WERI-Rb-1 (cell line): Measurements from ENCODE around the gene CGB8.

ENCODE experiments used
- DNase-seq: peaks from one replicate; pipeline ENCODE4 v3.0.0-alpha.2; 2020
- H3K27ac ChIP-seq: fragments of 250-450 bp; sonication (Bioruptor Pico); 2 replicates; pipeline ENCODE4 v1.5.1; 2020; ENCODE audit warnings: mild to moderate bottlenecking, moderate library complexity
- H3K27me3 ChIP-seq: fragments of 250-450 bp; sonication (Bioruptor Pico); 2 replicates; pipeline ENCODE4 v1.5.1; 2021; ENCODE audit warnings: mild to moderate bottlenecking, low read depth, moderate library complexity; ENCODE audit not compliant: insufficient read depth, severe bottlenecking
- H3K36me3 ChIP-seq: fragments of 250-450 bp; sonication (Bioruptor Pico); 2 replicates; pipeline ENCODE4 v1.5.1; 2020; ENCODE audit warnings: mild to moderate bottlenecking, moderate library complexity
- H3K4me3 ChIP-seq: 2 replicates; pipeline ENCODE4 v1.5.1; 2011; ENCODE audit warnings: low read depth, mild to moderate bottlenecking, control low read depth, low read length
- H3K9me3 ChIP-seq: fragments of 250-450 bp; sonication (Bioruptor Pico); 2 replicates; pipeline ENCODE4 v1.5.1; 2021; ENCODE audit warnings: mild to moderate bottlenecking, moderate library complexity; ENCODE audit not compliant: severe bottlenecking
- CTCF ChIP-seq: IDR thresholded peaks from 2 replicates; pipeline ENCODE4 v1.5.1; 2011; ENCODE audit warnings: low read depth, mild to moderate bottlenecking, control low read depth, inconsistent platforms, low read length

The CGB8 gene

DNA sequence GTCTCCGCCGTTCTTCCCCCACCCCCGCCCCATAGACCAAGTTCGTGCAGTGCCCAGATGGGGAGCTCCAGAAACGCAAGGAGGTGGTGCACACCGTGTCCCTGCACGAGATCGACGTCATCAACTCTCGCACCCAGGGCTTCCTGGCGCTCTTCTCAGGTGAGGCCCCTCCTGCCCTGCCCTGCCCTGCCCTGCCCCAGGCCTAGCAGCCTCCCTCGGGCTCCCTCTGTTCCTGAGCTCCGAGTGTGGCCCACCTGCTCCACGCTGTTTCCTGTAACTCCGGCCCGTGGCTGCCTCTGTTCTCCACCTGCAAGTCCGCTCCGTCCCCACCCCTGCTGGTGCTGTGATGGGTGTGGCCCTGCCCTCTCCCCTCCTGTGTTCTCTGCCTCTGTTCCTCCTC, 38.5 kb downstream of the CGB8 start:
- TF ChIP-seq CTCF: no peak
- peaks cover 75% of the 10 kb centered on the region for H3K36me3 ChIP-seq
- no peak for DNase-seq

GRCh38 chr19:49009828-49010227, 39.1 kb downstream of the CGB8 start:
- Histone ChIP-seq H3K9me3 (no peaks in the 10 kb centered on the region), H3K36me3 (peaks cover 75% of the 10 kb centered on the region), H3K27me3 (no peaks in the 10 kb centered on the region), H3K4me3 (no peak overlapping the region), H3K27ac (no peak overlapping the region)
- no peak for TF ChIP-seq CTCF
- no peak for DNase-seq

More for the DNA sequence above, 38.5 kb downstream of the CGB8 start:
- H3K4me3 ChIP-seq: no peak overlapping the region
- H3K27ac ChIP-seq: no peak overlapping the region
- H3K27me3 ChIP-seq: no peaks in the 10 kb centered on the region
- H3K9me3 ChIP-seq: no peaks in the 10 kb centered on the region

GRCh38 chr19:49006905-49007304, 42.0 kb downstream of the CGB8 start:
- no peak overlapping the region for H3K27ac ChIP-seq
- H3K27me3 ChIP-seq: no peaks in the 10 kb centered on the region
- no peak overlapping the region for H3K4me3 ChIP-seq
- DNase-seq: no peak
- H3K9me3 ChIP-seq: no peaks in the 10 kb centered on the region
- no peak for TF ChIP-seq CTCF
- H3K36me3 ChIP-seq: peaks cover 77% of the 10 kb centered on the region

GRCh38 chr19:49004964-49005614, 43.8 kb downstream of the CGB8 start:
- H3K27ac ChIP-seq: no peak overlapping the region
- H3K4me3 ChIP-seq: no peak overlapping the region
- no peak for DNase-seq
- TF ChIP-seq CTCF: no peak
- H3K9me3 ChIP-seq: no peaks in the 10 kb centered on the region
- H3K27me3 ChIP-seq: no peaks in the 10 kb centered on the region
- peaks cover 68% of the 10 kb centered on the region for H3K36me3 ChIP-seq

GRCh38 chr19:49004133-49004532, 44.8 kb downstream of the CGB8 start:
- no peaks in the 10 kb centered on the region for H3K27me3 ChIP-seq
- H3K9me3 ChIP-seq: no peaks in the 10 kb centered on the region
- H3K36me3 ChIP-seq: peaks cover 68% of the 10 kb centered on the region
- no peak overlapping the region for H3K27ac ChIP-seq
- H3K4me3 ChIP-seq: no peak overlapping the region
- TF ChIP-seq CTCF: no peak
- DNase-seq: no peak
